HepG2 (cell line): ENCODE data around the gene SYNC. TPM values are rescaled to one million over a fixed set of nuclear protein-coding genes. Genes with fewer than 3 reads are reported as not detected.

Source experiments
- ARID2 ChIP-seq: sonication (generic); formaldehyde crosslinking; IDR thresholded peaks from 2 replicates; pipeline ENCODE4 v1.8.1; 2022; ENCODE audit warnings: mild to moderate bottlenecking, missing genetic modification reagents, borderline replicate concordance
- ATF1 ChIP-seq: IDR thresholded peaks from 2 replicates; pipeline ENCODE4 v1.6.1; 2016; ENCODE audit warnings: mild to moderate bottlenecking, control low read depth
- EEA1 ChIP-seq: sonication (generic); formaldehyde crosslinking; IDR thresholded peaks from 2 replicates; pipeline ENCODE4 v1.5.1; 2020; ENCODE audit warnings: mild to moderate bottlenecking, missing genetic modification reagents, borderline replicate concordance
- EZH2 ChIP-seq: conservative IDR thresholded peaks from 2 replicates; pipeline ENCODE4 v1.6.1; 2012; ENCODE audit warnings: mild to moderate bottlenecking, low read depth, low read length, moderate library complexity
- FOSL2 ChIP-seq: sonication (generic); formaldehyde crosslinking; IDR thresholded peaks from 2 replicates; pipeline ENCODE4 v1.4.0; 2020; ENCODE audit warnings: missing genetic modification reagents
- MAFF ChIP-seq: IDR thresholded peaks from 2 replicates; pipeline ENCODE4 v1.6.1; 2011; ENCODE audit warnings: low read depth, low read length, improper control_type of control experiment
- MIXL1 ChIP-seq: IDR thresholded peaks from 2 replicates; pipeline ENCODE4 v1.6.1; 2016
- REL ChIP-seq: sonication (generic); formaldehyde crosslinking; conservative IDR thresholded peaks from 2 replicates; pipeline ENCODE4 v1.8.0; 2022; ENCODE audit warnings: mild to moderate bottlenecking, missing genetic modification reagents, moderate library complexity
- SATB2 ChIP-seq: sonication (generic); formaldehyde crosslinking; IDR thresholded peaks from 2 replicates; pipeline ENCODE4 v1.5.0; 2020; ENCODE audit warnings: missing genetic modification reagents
- ZNF326 ChIP-seq: sonication (generic); formaldehyde crosslinking; IDR thresholded peaks from 2 replicates; pipeline ENCODE4 v1.4.0; 2020; ENCODE audit warnings: missing genetic modification reagents, borderline replicate concordance
- ZNF792 ChIP-seq: IDR thresholded peaks from 2 replicates; pipeline ENCODE4 v1.6.1; 2016
- ZSCAN22 ChIP-seq: sonication (generic); formaldehyde crosslinking; IDR thresholded peaks from 2 replicates; pipeline ENCODE4 v1.4.0; 2020; ENCODE audit warnings: mild to moderate bottlenecking, missing genetic modification reagents
- ZSCAN31 ChIP-seq: sonication (generic); formaldehyde crosslinking; IDR thresholded peaks from 2 replicates; pipeline ENCODE4 v1.5.0; 2020; ENCODE audit warnings: low read depth, mild to moderate bottlenecking, missing genetic modification reagents
- polyA plus RNA-seq, 8 experiments: library from polyadenylated mRNA; depleted of rRNA in 3 of 8; stranded (reverse) in 7 of 8; unstranded in 1 of 8; fragments of >200 nt; fragmentation: Illumina TruSeq in 4 of 8; extraction: Trizol in 4 of 8; gene quantifications; 2 replicates each; pipeline versions ENCODE4 v1.2.1 to v1.2.3, GENCODE V29; 2011 to 2016; ENCODE audit warnings: low read depth in 4 of 8, missing spikeins in 1 of 8, mixed read lengths in 1 of 8; ENCODE audit not compliant: insufficient read depth in 1 of 8
- total RNA-seq, 5 experiments: library from RNA; depleted of rRNA; stranded (reverse); fragments of >200 nt; fragmentation: Illumina TruSeq; extraction: Trizol; gene quantifications; 2 replicates each; pipeline ENCODE4 v1.2.3, GENCODE V29; 2016; ENCODE audit warnings: low read depth in 1 of 5
- TF ChIP-seq, protein P1 (sequence below): sonication (generic); formaldehyde crosslinking; IDR thresholded peaks from 2 replicates; pipeline ENCODE4 v1.5.1; 2020; ENCODE audit warnings: mild to moderate bottlenecking, missing genetic modification reagents
- TF ChIP-seq, protein P2 (sequence below): fragments of 450-650 bp; IDR thresholded peaks from 2 replicates; pipeline ENCODE4 v1.6.1; 2016
- TF ChIP-seq, protein P3 (sequence below): sonication (generic); formaldehyde crosslinking; IDR thresholded peaks from 2 replicates; pipeline ENCODE4 v1.5.1; 2020; ENCODE audit warnings: missing genetic modification reagents, mild to moderate bottlenecking, borderline replicate concordance
- TF ChIP-seq, protein P4 (sequence below): sonication (generic); formaldehyde crosslinking; IDR thresholded peaks from 2 replicates; pipeline ENCODE4 v1.4.0; 2020; ENCODE audit warnings: mild to moderate bottlenecking, missing genetic modification reagents

The SYNC gene
- total and polyA plus RNA-seq, 2 of the 13 experiments (the other 11 are each of a cell fraction or from before 2014, with no cell fraction given): 2.4 to 5.4 TPM

DNA sequence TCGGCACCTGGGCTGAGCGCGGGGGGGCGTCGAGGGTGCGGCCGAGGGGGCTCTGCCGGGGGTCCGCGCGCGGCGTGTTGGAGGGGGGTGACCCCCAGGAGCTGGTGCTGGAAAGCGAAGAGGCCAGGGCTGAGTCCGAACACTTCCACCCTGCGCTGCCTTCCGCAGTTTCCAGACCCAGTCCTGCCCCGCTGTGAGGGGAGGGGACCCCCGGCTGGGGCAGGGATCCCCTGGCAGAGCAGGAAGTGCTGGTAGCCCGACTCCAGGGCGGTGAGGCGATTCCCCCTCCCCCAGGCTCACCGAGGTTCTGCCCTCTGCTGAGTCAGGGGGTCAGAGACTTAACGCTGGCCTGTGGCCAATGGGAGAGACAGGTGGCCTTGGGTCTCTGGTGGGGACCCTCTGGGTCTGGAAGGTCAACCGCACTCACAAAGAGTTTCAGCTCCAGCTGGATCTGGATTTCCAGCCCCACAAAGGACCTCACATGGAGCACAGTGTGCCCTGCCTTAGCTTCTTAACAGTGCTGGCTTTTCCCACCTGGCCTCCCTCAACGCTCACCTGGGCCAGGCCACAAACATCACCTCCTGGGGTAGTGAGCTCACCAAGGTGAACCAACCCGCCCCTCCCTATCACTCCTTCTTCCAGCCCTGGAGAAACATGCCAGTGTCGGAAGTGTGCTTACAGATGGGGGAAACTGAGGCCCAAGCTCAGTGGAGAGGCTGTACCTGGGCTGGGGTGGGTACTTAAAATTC is 39.8 kb upstream of the SYNC start (continued):
- TF ChIP-seq, protein P1, sequence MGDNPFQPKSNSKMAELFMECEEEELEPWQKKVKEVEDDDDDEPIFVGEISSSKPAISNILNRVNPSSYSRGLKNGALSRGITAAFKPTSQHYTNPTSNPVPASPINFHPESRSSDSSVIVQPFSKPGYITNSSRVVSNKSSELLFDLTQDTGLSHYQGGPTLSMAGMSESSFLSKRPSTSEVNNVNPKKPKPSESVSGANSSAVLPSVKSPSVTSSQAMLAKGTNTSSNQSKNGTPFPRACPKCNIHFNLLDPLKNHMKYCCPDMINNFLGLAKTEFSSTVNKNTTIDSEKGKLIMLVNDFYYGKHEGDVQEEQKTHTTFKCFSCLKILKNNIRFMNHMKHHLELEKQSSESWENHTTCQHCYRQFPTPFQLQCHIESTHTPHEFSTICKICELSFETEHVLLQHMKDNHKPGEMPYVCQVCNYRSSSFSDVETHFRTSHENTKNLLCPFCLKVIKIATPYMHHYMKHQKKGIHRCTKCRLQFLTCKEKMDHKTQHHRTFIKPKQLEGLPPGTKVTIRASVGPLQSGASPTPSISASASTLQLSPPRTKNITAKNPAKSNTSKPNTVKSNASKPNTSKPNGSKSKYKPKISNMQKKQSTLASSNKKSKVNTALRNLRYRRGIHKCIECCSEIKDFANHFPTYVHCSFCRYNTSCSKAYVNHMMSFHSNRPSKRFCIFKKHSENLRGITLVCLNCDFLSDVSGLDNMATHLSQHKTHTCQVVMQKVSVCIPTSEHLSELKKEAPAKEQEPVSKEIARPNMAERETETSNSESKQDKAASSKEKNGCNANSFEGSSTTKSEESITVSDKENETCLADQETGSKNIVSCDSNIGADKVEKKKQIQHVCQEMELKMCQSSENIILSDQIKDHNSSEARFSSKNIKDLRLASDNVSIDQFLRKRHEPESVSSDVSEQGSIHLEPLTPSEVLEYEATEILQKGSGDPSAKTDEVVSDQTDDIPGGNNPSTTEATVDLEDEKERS (CRISPR knock-in tag): 0 out of 2 replicates have a peak, but pooled peaks have one; percentile 55
- TF ChIP-seq ZNF792 (CRISPR knock-in tag): no peak
- no peak for TF ChIP-seq ZSCAN22 (CRISPR knock-in tag)
- no peak for TF ChIP-seq ZNF326
- no peak for TF ChIP-seq ATF1
- TF ChIP-seq, protein P2, sequence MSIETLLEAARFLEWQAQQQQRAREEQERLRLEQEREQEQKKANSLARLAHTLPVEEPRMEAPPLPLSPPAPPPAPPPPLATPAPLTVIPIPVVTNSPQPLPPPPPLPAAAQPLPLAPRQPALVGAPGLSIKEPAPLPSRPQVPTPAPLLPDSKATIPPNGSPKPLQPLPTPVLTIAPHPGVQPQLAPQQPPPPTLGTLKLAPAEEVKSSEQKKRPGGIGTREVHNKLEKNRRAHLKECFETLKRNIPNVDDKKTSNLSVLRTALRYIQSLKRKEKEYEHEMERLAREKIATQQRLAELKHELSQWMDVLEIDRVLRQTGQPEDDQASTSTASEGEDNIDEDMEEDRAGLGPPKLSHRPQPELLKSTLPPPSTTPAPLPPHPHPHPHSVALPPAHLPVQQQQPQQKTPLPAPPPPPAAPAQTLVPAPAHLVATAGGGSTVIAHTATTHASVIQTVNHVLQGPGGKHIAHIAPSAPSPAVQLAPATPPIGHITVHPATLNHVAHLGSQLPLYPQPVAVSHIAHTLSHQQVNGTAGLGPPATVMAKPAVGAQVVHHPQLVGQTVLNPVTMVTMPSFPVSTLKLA: no peak
- TF ChIP-seq EZH2: no peak
- TF ChIP-seq ARID2 (CRISPR knock-in tag): no peak
- peak; percentile 37; the same call in 1 of the 2 replicates for TF ChIP-seq MAFF
- no peak; the same call in 1 of the 2 replicates for TF ChIP-seq EEA1 (CRISPR knock-in tag)
- 0 out of 2 replicates have a peak, but pooled peaks have one; percentile 39 for TF ChIP-seq ZSCAN31 (CRISPR knock-in tag)
- TF ChIP-seq, protein P3, sequence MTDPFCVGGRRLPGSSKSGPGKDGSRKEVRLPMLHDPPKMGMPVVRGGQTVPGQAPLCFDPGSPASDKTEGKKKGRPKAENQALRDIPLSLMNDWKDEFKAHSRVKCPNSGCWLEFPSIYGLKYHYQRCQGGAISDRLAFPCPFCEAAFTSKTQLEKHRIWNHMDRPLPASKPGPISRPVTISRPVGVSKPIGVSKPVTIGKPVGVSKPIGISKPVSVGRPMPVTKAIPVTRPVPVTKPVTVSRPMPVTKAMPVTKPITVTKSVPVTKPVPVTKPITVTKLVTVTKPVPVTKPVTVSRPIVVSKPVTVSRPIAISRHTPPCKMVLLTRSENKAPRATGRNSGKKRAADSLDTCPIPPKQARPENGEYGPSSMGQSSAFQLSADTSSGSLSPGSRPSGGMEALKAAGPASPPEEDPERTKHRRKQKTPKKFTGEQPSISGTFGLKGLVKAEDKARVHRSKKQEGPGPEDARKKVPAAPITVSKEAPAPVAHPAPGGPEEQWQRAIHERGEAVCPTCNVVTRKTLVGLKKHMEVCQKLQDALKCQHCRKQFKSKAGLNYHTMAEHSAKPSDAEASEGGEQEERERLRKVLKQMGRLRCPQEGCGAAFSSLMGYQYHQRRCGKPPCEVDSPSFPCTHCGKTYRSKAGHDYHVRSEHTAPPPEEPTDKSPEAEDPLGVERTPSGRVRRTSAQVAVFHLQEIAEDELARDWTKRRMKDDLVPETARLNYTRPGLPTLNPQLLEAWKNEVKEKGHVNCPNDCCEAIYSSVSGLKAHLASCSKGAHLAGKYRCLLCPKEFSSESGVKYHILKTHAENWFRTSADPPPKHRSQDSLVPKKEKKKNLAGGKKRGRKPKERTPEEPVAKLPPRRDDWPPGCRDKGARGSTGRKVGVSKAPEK: no peak
- peak; percentile 53; the same call in 1 of the 2 replicates for TF ChIP-seq FOSL2 (CRISPR knock-in tag)
- TF ChIP-seq SATB2 (CRISPR knock-in tag): no peak
- no peak for TF ChIP-seq REL (CRISPR knock-in tag)
- TF ChIP-seq, protein P4, sequence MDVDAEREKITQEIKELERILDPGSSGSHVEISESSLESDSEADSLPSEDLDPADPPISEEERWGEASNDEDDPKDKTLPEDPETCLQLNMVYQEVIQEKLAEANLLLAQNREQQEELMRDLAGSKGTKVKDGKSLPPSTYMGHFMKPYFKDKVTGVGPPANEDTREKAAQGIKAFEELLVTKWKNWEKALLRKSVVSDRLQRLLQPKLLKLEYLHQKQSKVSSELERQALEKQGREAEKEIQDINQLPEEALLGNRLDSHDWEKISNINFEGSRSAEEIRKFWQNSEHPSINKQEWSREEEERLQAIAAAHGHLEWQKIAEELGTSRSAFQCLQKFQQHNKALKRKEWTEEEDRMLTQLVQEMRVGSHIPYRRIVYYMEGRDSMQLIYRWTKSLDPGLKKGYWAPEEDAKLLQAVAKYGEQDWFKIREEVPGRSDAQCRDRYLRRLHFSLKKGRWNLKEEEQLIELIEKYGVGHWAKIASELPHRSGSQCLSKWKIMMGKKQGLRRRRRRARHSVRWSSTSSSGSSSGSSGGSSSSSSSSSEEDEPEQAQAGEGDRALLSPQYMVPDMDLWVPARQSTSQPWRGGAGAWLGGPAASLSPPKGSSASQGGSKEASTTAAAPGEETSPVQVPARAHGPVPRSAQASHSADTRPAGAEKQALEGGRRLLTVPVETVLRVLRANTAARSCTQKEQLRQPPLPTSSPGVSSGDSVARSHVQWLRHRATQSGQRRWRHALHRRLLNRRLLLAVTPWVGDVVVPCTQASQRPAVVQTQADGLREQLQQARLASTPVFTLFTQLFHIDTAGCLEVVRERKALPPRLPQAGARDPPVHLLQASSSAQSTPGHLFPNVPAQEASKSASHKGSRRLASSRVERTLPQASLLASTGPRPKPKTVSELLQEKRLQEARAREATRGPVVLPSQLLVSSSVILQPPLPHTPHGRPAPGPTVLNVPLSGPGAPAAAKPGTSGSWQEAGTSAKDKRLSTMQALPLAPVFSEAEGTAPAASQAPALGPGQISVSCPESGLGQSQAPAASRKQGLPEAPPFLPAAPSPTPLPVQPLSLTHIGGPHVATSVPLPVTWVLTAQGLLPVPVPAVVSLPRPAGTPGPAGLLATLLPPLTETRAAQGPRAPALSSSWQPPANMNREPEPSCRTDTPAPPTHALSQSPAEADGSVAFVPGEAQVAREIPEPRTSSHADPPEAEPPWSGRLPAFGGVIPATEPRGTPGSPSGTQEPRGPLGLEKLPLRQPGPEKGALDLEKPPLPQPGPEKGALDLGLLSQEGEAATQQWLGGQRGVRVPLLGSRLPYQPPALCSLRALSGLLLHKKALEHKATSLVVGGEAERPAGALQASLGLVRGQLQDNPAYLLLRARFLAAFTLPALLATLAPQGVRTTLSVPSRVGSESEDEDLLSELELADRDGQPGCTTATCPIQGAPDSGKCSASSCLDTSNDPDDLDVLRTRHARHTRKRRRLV: no peak
- no peak for TF ChIP-seq MIXL1 (CRISPR knock-in tag)
